ENCODE results near the gene EEF1A1.
"Not testable (repeated sequence)": the region's sequence is repeated elsewhere in the genome, so short reads cannot be mapped to it uniquely, and the experiment has no call there.

Gene EEF1A1

GRCh38 chr6:73525546-73526330 is 4.9 kb upstream of the EEF1A1 start:
- DNase-seq (ENCODE audit: low read depth in 1 of 2, low spot score in 1 of 2), result no peak
- no peak for TF ChIP-seq JUND (IDR thresholded peaks at IDR 0.05; ENCODE audit: low read depth)
- in situ Hi-C loops (cut with HindIII; ENCODE audit: low pct_unique_long_range_greater_than_20kb, low sequenced_read_pairs), result no loop called here

- DNase-seq (ENCODE audit: low read depth in 1 of 2, low spot score in 1 of 2), result peak; percentile 14 to 78
- TF ChIP-seq JUND (IDR thresholded peaks at IDR 0.05; ENCODE audit: low read depth), result no peak
- in situ Hi-C loops (cut with HindIII; ENCODE audit: low pct_unique_long_range_greater_than_20kb, low sequenced_read_pairs), result no loop called here
These were observed 2.7 kb upstream of the EEF1A1 start for GRCh38 chr6:73523434-73524123.

- in situ Hi-C loops (cut with HindIII; ENCODE audit: low pct_unique_long_range_greater_than_20kb, low sequenced_read_pairs), result no loop called here
- no peak for TF ChIP-seq JUND (IDR thresholded peaks at IDR 0.05; ENCODE audit: low read depth)
- peak; percentile 21 to 63 for DNase-seq (ENCODE audit: low read depth in 1 of 2, low spot score in 1 of 2)
These were observed 636 bp upstream of the EEF1A1 start for GRCh38 chr6:73521351-73521985.

GRCh38 chr6:73519926-73520687 is 725 bp downstream of the EEF1A1 start:
- in situ Hi-C loops (cut with HindIII; ENCODE audit: low pct_unique_long_range_greater_than_20kb, low sequenced_read_pairs), result no loop called here
- DNase-seq (ENCODE audit: low read depth in 1 of 2, low spot score in 1 of 2), result peak in 1 of 2 experiments; percentile 69
- no peak for TF ChIP-seq JUND (IDR thresholded peaks at IDR 0.05; ENCODE audit: low read depth)

GRCh38 chr6:73518982-73519881 is 1.6 kb downstream of the EEF1A1 start:
- DNase-seq (ENCODE audit: low read depth in 1 of 2, low spot score in 1 of 2), result peak in 1 of 2 experiments; percentile 7
- in situ Hi-C loops (cut with HindIII; ENCODE audit: low pct_unique_long_range_greater_than_20kb, low sequenced_read_pairs), result not testable (repeated sequence)

- DNase-seq (ENCODE audit: low read depth in 1 of 2, low spot score in 1 of 2); in situ Hi-C loops (cut with HindIII; ENCODE audit: low pct_unique_long_range_greater_than_20kb, low sequenced_read_pairs): not testable (repeated sequence)
These were observed 2.5 kb downstream of the EEF1A1 start for GRCh38 chr6:73518100-73518981.

- DNase-seq (ENCODE audit: low read depth in 1 of 2, low spot score in 1 of 2), result peak in 1 of 2 experiments; percentile 17
- in situ Hi-C loops (cut with HindIII; ENCODE audit: low pct_unique_long_range_greater_than_20kb, low sequenced_read_pairs), result no loop called here
These were observed 4.0 kb downstream of the EEF1A1 start for GRCh38 chr6:73516514-73517489.

GRCh38 chr6:73515204-73515655 is 5.6 kb downstream of the EEF1A1 start:
- peak in 1 of 2 experiments; percentile 36 for DNase-seq (ENCODE audit: low read depth in 1 of 2, low spot score in 1 of 2)
- TF ChIP-seq JUND (IDR thresholded peaks at IDR 0.05; ENCODE audit: low read depth), result no peak
- in situ Hi-C loops (cut with HindIII; ENCODE audit: low pct_unique_long_range_greater_than_20kb, low sequenced_read_pairs), result no loop called here

More at GRCh38 chr6:73516514-73517489, 4.0 kb downstream of the EEF1A1 start:
- no peak for TF ChIP-seq JUND (IDR thresholded peaks at IDR 0.05; ENCODE audit: low read depth)

GRCh38 chr6:73514746-73515110 is 6.1 kb downstream of the EEF1A1 start:
- peak in 1 of 2 experiments; percentile 22 for DNase-seq (ENCODE audit: low read depth in 1 of 2, low spot score in 1 of 2)
- TF ChIP-seq JUND (IDR thresholded peaks at IDR 0.05; ENCODE audit: low read depth), result no peak
- in situ Hi-C loops (cut with HindIII; ENCODE audit: low pct_unique_long_range_greater_than_20kb, low sequenced_read_pairs), result no loop called here

GRCh38 chr6:73513496-73513854 is 7.4 kb downstream of the EEF1A1 start:
- TF ChIP-seq JUND (IDR thresholded peaks at IDR 0.05; ENCODE audit: low read depth), result no peak
- in situ Hi-C loops (cut with HindIII; ENCODE audit: low pct_unique_long_range_greater_than_20kb, low sequenced_read_pairs), result no loop called here
- DNase-seq (ENCODE audit: low read depth in 1 of 2, low spot score in 1 of 2), result peak in 1 of 2 experiments; percentile 13
